Neural crest cell (in vitro differentiated cells): ENCODE results near the gene ESYT1. TPM values are rescaled to one million over a fixed set of nuclear protein-coding genes. Genes with fewer than 3 reads are reported as not detected.

Experiments used
- DNase-seq: peaks from one replicate; pipeline ENCODE4 v3.0.0; 2021; ENCODE audit warnings: low read depth, mixed read lengths, low spot score
- H3K27ac Mint-ChIP-seq: one replicate; pipeline ENCODE4 v1.8.0; 2021; ENCODE audit warnings: mild to moderate bottlenecking, mixed read lengths; ENCODE audit not compliant: unreplicated experiment
- H3K27me3 Mint-ChIP-seq: 2 replicates; pipeline ENCODE4 v1.8.0; 2021; ENCODE audit warnings: low read depth, mild to moderate bottlenecking, mixed read lengths
- H3K36me3 Mint-ChIP-seq: 2 replicates; pipeline ENCODE4 v1.8.0; 2021; ENCODE audit warnings: low read depth, mild to moderate bottlenecking, mixed read lengths
- H3K4me1 Mint-ChIP-seq: 2 replicates; pipeline ENCODE4 v1.8.0; 2021; ENCODE audit warnings: mixed read lengths
- H3K4me3 Mint-ChIP-seq: one replicate; pipeline ENCODE4 v1.8.0; 2021; ENCODE audit warnings: mild to moderate bottlenecking, mixed read lengths
- H3K9me3 Mint-ChIP-seq: 2 replicates; pipeline ENCODE4 v1.8.0; 2021; ENCODE audit warnings: mixed read lengths
- CTCF ChIP-seq: fragments of 200-600 bp; sonication (generic); conservative IDR thresholded peaks from 2 replicates; pipeline ENCODE4 v1.5.0; 2021; ENCODE audit warnings: antibody characterized with exemption, mild to moderate bottlenecking
- total RNA-seq: library from RNA; stranded (reverse); gene quantifications from 2 replicates; pipeline ENCODE4 v1.2.1, GENCODE V29; 2021

ESYT1 gene
- total RNA-seq, 1 donor from 2014 or later, result 121 TPM

- DNase-seq, result peak; percentile 81
- Mint-ChIP-seq H3K4me3 (peak within 1 kb of the TSS; percentile 98), H3K27me3 (no peaks in the 10 kb centered on the region), H3K9me3 (no peaks in the 10 kb centered on the region), H3K36me3 (peaks cover 7% of the 10 kb centered on the region), H3K4me1 (peaks cover 49% of the 10 kb centered on the region), H3K27ac (peak within 1 kb of the TSS; percentile 94)
- no peak for TF ChIP-seq CTCF
These were observed 24.2 kb downstream of the ESYT1 start, which contains the start of gene MYL6B for GRCh38 chr12:56152132-56152755. MYL6B (plus strand) TSS chr12:56152587; CDS start chr12:56153919, 1,332 bp downstream.

- H3K4me3 Mint-ChIP-seq, result peak overlapping the region; percentile 98
- peaks cover 57% of the 10 kb centered on the region for H3K4me1 Mint-ChIP-seq
- peaks cover 8% of the 10 kb centered on the region for H3K36me3 Mint-ChIP-seq
- no peaks in the 10 kb centered on the region for H3K9me3 Mint-ChIP-seq
- no peak for DNase-seq
- H3K27me3 Mint-ChIP-seq, result peaks cover under 1% of the 10 kb centered on the region
- H3K27ac Mint-ChIP-seq, result peak overlapping the region; percentile 94
- no peak for TF ChIP-seq CTCF
These were observed 24.9 kb downstream of the ESYT1 start for GRCh38 chr12:56152756-56153677.

GRCh38 chr12:56153678-56154065 is 25.6 kb downstream of the ESYT1 start:
- Mint-ChIP-seq H3K36me3 (peaks cover 10% of the 10 kb centered on the region), H3K27me3 (peaks cover 3% of the 10 kb centered on the region), H3K4me1 (peaks cover 60% of the 10 kb centered on the region), H3K9me3 (no peaks in the 10 kb centered on the region), H3K27ac (no peak overlapping the region), H3K4me3 (peak overlapping the region; percentile 98)
- TF ChIP-seq CTCF, result no peak
- no peak for DNase-seq

DNA sequence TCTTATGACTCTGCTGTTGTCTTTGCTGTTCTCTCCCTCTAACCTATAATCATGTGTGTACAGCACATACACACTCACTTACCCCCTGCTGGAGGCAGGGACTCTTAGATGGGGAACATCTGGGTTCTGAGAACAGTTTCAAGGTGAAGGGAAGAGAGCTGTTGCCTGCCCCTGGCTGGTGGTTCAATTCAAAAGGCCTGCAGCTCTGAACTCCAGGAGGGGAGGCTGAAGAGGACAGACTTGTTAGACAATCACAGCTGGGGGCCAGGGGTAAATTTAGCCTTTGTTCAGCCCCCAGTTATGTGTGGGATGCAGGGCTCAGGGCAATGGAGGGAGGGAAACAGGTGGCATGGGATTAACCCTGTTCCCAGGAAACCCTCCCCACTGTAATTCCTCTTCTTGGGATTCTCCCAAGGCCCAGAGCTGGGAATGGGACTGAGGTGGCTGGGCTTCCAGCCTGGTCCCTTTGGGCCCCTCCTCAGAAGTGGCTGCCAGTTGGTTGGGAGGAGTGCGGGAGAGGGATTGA is 26.2 kb downstream of the ESYT1 start:
- Mint-ChIP-seq H3K9me3 (no peaks in the 10 kb centered on the region), H3K27me3 (peaks cover 7% of the 10 kb centered on the region), H3K27ac (no peak overlapping the region), H3K36me3 (peaks cover 17% of the 10 kb centered on the region), H3K4me3 (peak overlapping the region; percentile 98), H3K4me1 (peaks cover 67% of the 10 kb centered on the region)
- no peak for DNase-seq
- no peak for TF ChIP-seq CTCF

GRCh38 chr12:56154818-56155217 is 26.8 kb downstream of the ESYT1 start:
- peaks cover 17% of the 10 kb centered on the region for H3K36me3 Mint-ChIP-seq
- peaks cover 8% of the 10 kb centered on the region for H3K27me3 Mint-ChIP-seq
- no peak overlapping the region for H3K27ac Mint-ChIP-seq
- DNase-seq, result no peak
- no peaks in the 10 kb centered on the region for H3K9me3 Mint-ChIP-seq
- H3K4me3 Mint-ChIP-seq, result peak overlapping the region; percentile 75
- TF ChIP-seq CTCF, result no peak
- peaks cover 72% of the 10 kb centered on the region for H3K4me1 Mint-ChIP-seq
